Measurements from ENCODE around the gene DCTD. TPM values are rescaled to one million over a fixed set of nuclear protein-coding genes. Genes with fewer than 3 reads are reported as not detected.

DCTD gene
- total RNA-seq, 1 donor from 2014 or later = 90.1 TPM

DNA sequence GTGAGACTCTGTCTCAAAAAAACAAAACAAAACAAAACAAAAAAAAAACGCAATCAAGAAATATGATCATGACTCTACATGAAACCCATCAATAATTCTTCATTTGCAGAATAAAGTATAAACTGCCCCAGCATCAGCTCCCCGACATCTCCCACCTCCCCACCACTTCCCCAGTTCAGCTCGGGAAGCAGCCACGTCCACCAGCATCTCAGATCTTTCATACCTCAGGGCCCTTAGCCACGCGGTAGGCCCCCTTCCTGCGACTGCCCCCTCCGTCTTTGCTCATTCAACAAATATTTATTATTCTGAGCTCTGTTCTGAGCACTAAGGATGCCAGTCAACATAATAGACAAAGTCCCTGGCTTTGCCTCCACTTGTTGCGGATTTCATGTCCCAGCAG is 45.6 kb downstream of the DCTD start:
- H3K36me3 ChIP-seq = no peaks in the 10 kb centered on the region
- intact Hi-C loops (cut with DNase I) = no loop called here
- H3K4me3 ChIP-seq = no peak overlapping the region
- H3K27me3 ChIP-seq (ENCODE audit: low read depth) = no peaks in the 10 kb centered on the region
- TF ChIP-seq CTCF (IDR thresholded peaks at IDR 0.05) = no peak
- no peaks in the 10 kb centered on the region for H3K9me3 ChIP-seq
- no peak overlapping the region for H3K27ac ChIP-seq
- no peak for DNase-seq
- H3K4me1 ChIP-seq = no peaks in the 10 kb centered on the region
- ATAC-seq = no peak

DNA sequence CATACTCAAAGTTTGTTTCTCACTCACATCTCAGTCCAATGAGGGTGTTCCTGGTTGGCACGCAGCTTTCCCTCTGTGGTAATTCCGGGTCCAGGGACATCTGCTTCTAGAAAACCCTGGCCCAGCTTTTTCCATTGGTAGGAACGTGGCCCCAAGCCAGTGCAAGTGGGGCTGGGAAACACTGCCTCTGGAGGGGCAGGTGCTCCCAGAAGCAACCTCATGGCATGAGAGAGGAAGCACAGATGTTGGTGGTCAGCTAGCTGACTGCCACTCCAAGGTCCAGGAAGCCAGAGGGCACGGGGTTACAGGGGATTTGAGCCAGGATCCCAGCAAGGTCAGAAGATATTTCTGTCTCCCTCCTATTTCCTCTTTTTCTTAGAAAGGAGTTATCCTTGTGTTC is 47.5 kb downstream of the DCTD start:
- Histone ChIP-seq H3K4me1 (no peaks in the 10 kb centered on the region), H3K27ac (no peak overlapping the region), H3K9me3 (no peaks in the 10 kb centered on the region), H3K4me3 (no peak overlapping the region), H3K36me3 (no peaks in the 10 kb centered on the region), H3K27me3 (ENCODE audit: low read depth) (no peaks in the 10 kb centered on the region)
- no peak for TF ChIP-seq CTCF (IDR thresholded peaks at IDR 0.05)
- DNase-seq = no peak
- intact Hi-C loops (cut with DNase I) = no loop called here
- no peak for ATAC-seq

DNA sequence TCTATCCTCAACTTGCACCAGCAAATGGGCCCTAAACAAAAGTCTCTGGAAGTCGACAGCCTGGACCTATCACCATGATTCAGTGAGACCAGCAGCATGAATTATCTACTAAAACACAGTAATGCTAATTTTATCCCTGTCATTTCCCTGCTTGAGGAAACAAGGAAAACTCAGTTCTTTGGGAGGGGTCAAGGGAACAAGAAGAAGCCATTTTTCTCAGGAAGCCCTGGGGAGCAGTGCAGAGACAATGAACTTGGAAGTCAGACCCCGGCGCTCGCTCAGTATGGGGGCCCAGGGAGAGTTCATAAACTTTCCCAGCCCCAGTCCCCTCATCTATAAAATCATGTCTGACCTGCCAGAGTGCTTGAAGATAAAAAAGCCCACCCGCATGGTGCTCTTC is 50.4 kb downstream of the DCTD start:
- intact Hi-C loops (cut with DNase I) = no loop called here
- H3K4me1 ChIP-seq = no peaks in the 10 kb centered on the region
- ATAC-seq = no peak
- no peak overlapping the region for H3K27ac ChIP-seq
- H3K4me3 ChIP-seq = no peak overlapping the region
- H3K9me3 ChIP-seq = no peaks in the 10 kb centered on the region
- no peak for DNase-seq
- H3K27me3 ChIP-seq (ENCODE audit: low read depth) = no peaks in the 10 kb centered on the region
- no peaks in the 10 kb centered on the region for H3K36me3 ChIP-seq
- no peak for TF ChIP-seq CTCF (IDR thresholded peaks at IDR 0.05)

DNA sequence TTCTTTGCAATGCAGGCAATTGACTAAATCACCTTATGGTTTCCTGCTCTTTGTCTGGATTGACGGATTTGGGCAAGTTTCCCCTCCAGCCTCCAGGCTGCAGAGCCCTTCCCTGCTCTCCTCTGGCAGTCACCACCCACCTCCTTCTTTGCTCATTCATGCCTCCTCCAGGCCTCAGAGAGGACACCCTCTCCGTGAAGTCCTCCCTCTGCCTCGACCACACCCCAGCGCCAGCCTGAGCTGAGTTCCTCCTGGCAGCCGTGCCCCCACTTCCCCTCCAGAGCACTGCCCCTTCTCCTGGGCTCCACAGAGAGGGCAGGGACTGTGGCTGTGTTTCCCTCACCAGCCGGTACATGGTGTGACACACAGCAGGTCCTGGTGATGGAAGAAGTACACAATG is 53.7 kb downstream of the DCTD start:
- no peak overlapping the region for H3K27ac ChIP-seq
- TF ChIP-seq CTCF (IDR thresholded peaks at IDR 0.05) = no peak
- H3K36me3 ChIP-seq = no peaks in the 10 kb centered on the region

DNA sequence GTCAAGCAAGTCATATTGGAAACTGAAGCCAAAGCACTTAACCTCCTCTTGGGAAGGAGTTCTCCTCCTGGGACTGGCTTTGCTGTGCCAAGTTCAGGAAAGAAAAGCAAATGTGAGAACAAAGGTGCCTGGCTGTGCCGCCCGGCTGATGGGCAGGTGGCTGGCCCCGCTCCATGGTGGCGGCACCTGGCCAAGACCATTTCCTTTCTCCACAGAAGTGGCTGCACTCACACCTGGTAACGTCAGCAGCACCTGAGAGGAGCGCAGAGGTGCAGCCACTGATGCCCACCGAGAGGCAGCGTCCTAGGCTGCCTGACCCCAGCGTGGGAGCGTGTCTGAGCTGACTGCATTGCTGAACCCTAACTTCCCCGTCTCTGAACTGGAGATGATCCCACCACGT is 54.3 kb downstream of the DCTD start:
- H3K27me3 ChIP-seq (ENCODE audit: low read depth) = no peaks in the 10 kb centered on the region
- no peaks in the 10 kb centered on the region for H3K9me3 ChIP-seq
- no peak overlapping the region for H3K27ac ChIP-seq
- H3K36me3 ChIP-seq = no peaks in the 10 kb centered on the region
- no peaks in the 10 kb centered on the region for H3K4me1 ChIP-seq
- no peak overlapping the region for H3K4me3 ChIP-seq
- TF ChIP-seq CTCF (IDR thresholded peaks at IDR 0.05) = no peak
- intact Hi-C loops (cut with DNase I) = no loop called here
- ATAC-seq (peak; percentile 85 to 93), DNase-seq (peak; percentile 83)

More for the DNA sequence above, 53.7 kb downstream of the DCTD start:
- no peaks in the 10 kb centered on the region for H3K27me3 ChIP-seq (ENCODE audit: low read depth)
- H3K4me1 ChIP-seq = no peaks in the 10 kb centered on the region
- intact Hi-C loops (cut with DNase I) = no loop called here
- ATAC-seq (peak; percentile 11 to 36), DNase-seq (no peak)
- H3K9me3 ChIP-seq = no peaks in the 10 kb centered on the region
- H3K4me3 ChIP-seq = no peak overlapping the region
